Measurements from ENCODE around the gene SSTR3. TPM values are rescaled to one million over a fixed set of nuclear protein-coding genes. Genes with fewer than 3 reads are reported as not detected.

Gene SSTR3
- total RNA-seq, 1 experiment from 2014 or later, result 0.22 TPM

- TF ChIP-seq JAZF1 (CRISPR knock-in tag; IDR thresholded peaks at IDR 0.05), result no peak
- TF ChIP-seq NR2C2 (CRISPR knock-in tag; IDR thresholded peaks at IDR 0.05), result no peak
- no peak for TF ChIP-seq FOXP4 (CRISPR knock-in tag; IDR thresholded peaks at IDR 0.05)
- TF ChIP-seq KAT7 (CRISPR knock-in tag; IDR thresholded peaks at IDR 0.05; ENCODE audit: borderline replicate concordance), result no peak
- TF ChIP-seq NFATC4 (CRISPR knock-in tag; IDR thresholded peaks at IDR 0.05), result no peak
- no peak for TF ChIP-seq PRDM15 (CRISPR knock-in tag; IDR thresholded peaks at IDR 0.05)
- TF ChIP-seq NR1H2 (CRISPR knock-in tag; IDR thresholded peaks at IDR 0.05), result no peak
- TF ChIP-seq NFE2L1 (CRISPR knock-in tag; IDR thresholded peaks at IDR 0.05), result no peak
These were observed 27.3 kb downstream of the SSTR3 start (continued) for GRCh38 chr22:37184816-37185541.

- Mint-ChIP-seq H3K36me3 (no peaks in the 10 kb centered on the region), H3K27me3 (ENCODE audit: low read depth) (no peaks in the 10 kb centered on the region; the same call in 1 of the 2 replicates), H3K27ac (no peak overlapping the region), H3K4me1 (peaks cover 37% of the 10 kb centered on the region), H3K4me3 (no peak overlapping the region), H3K9me3 (no peaks in the 10 kb centered on the region)
- ChIA-PET CTCF (interaction anchor here (0.6 to 1.5 kb wide), 4 partner anchors 14 to 85 kb away, joined by 3 to 7 read pairs (median 4); no protein-coding TSS in a partner anchor), POLR2A (no interaction called here)
- ATAC-seq (no peak), DNase-seq (ENCODE audit: low spot score) (no peak)
- TF ChIP-seq ZNF512 (CRISPR knock-in tag; IDR thresholded peaks at IDR 0.05; ENCODE audit: borderline replicate concordance) (no peak), ESRRA (CRISPR knock-in tag; IDR thresholded peaks at IDR 0.05; ENCODE audit: borderline replicate concordance) (no peak), EMX1 (CRISPR knock-in tag; IDR thresholded peaks at IDR 0.05) (no peak), ZNF396 (CRISPR knock-in tag; IDR thresholded peaks at IDR 0.05; ENCODE audit: borderline replicate concordance) (no peak), MLX (CRISPR knock-in tag; IDR thresholded peaks at IDR 0.05) (no peak), ZNF416 (CRISPR knock-in tag; IDR thresholded peaks at IDR 0.05) (no peak), E2F1 (CRISPR knock-in tag; IDR thresholded peaks at IDR 0.05) (no peak), ZSCAN18 (CRISPR knock-in tag; IDR thresholded peaks at IDR 0.05) (no peak), GTF2I (CRISPR knock-in tag; conservative IDR thresholded peaks at IDR 0.05) (no peak), OVOL2 (CRISPR knock-in tag; IDR thresholded peaks at IDR 0.05; ENCODE audit: borderline replicate concordance) (no peak), ZNF138 (CRISPR knock-in tag; conservative IDR thresholded peaks at IDR 0.05) (no peak), IRF1 (CRISPR knock-in tag; IDR thresholded peaks at IDR 0.05) (no peak)
These were observed 27.9 kb downstream of the SSTR3 start for GRCh38 chr22:37184380-37184755.

Measured in WTC11 (cell line).